Measurements from ENCODE around the gene TMIGD1.

GRCh38 chr17:30349252-30349651 is 15.4 kb upstream of the TMIGD1 start:
- TF ChIP-seq, protein P1, sequence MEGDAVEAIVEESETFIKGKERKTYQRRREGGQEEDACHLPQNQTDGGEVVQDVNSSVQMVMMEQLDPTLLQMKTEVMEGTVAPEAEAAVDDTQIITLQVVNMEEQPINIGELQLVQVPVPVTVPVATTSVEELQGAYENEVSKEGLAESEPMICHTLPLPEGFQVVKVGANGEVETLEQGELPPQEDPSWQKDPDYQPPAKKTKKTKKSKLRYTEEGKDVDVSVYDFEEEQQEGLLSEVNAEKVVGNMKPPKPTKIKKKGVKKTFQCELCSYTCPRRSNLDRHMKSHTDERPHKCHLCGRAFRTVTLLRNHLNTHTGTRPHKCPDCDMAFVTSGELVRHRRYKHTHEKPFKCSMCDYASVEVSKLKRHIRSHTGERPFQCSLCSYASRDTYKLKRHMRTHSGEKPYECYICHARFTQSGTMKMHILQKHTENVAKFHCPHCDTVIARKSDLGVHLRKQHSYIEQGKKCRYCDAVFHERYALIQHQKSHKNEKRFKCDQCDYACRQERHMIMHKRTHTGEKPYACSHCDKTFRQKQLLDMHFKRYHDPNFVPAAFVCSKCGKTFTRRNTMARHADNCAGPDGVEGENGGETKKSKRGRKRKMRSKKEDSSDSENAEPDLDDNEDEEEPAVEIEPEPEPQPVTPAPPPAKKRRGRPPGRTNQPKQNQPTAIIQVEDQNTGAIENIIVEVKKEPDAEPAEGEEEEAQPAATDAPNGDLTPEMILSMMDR (conservative IDR thresholded peaks at IDR 0.05 in 1 of 2, IDR thresholded peaks at IDR 0.05 in 1 of 2; ENCODE audit: low read depth in 1 of 2, low read length in 2 of 2) = no peak
- TF ChIP-seq EZH2 (IDR thresholded peaks at IDR 0.05; ENCODE audit: low read length, missing control alignments) = no peak
